Aorta (tissue), 5 donors: Measurements from ENCODE around the gene OR8D2. TPM values are rescaled to one million over a fixed set of nuclear protein-coding genes. Genes with fewer than 3 reads are reported as not detected.

Experiments
- ATAC-seq: fragments of 200-7000 bp; cut with Tn5 transposase; one replicate; pipeline ENCODE4 v1.9.1; 2022; ENCODE audit warnings: moderate library complexity; ENCODE audit not compliant: low FRiP score
- DNase-seq, 2 donors: peaks; one replicate each; pipeline ENCODE4 v3.0.0-alpha.2; 2020
- H3K27ac ChIP-seq, 2 donors: one replicate each; pipeline ENCODE4 v1.5.1; 2013; ENCODE audit warnings: low read length in 2 of 2, mild to moderate bottlenecking in 2 of 2, moderate library complexity in 2 of 2, control low read depth in 1 of 2, inconsistent platforms in 1 of 2, low read depth in 1 of 2
- H3K27me3 ChIP-seq, 2 donors: one replicate each; pipeline ENCODE4 v1.6.1; 2013; ENCODE audit warnings: control low read depth in 1 of 2, low read length in 1 of 2, mild to moderate bottlenecking in 1 of 2, moderate library complexity in 1 of 2; ENCODE audit not compliant: insufficient read depth in 2 of 2, control insufficient read depth in 1 of 2
- H3K36me3 ChIP-seq, 2 donors: one replicate each; pipeline ENCODE4 v1.6.1; 2013; ENCODE audit warnings: control low read depth in 1 of 2, low read length in 1 of 2, mild to moderate bottlenecking in 1 of 2; ENCODE audit not compliant: insufficient read depth in 2 of 2, control insufficient read depth in 1 of 2
- H3K4me1 ChIP-seq, 2 donors: one replicate each; pipeline ENCODE4 v1.6.1; 2013; ENCODE audit warnings: low read length in 2 of 2, control low read depth in 1 of 2, mild to moderate bottlenecking in 1 of 2, moderate library complexity in 1 of 2; ENCODE audit not compliant: insufficient read depth in 2 of 2, control insufficient read depth in 1 of 2
- H3K4me3 ChIP-seq, 2 donors: one replicate each; pipeline ENCODE4 v1.5.1; 2013; ENCODE audit warnings: low read length in 2 of 2, control low read depth in 1 of 2, mild to moderate bottlenecking in 1 of 2
- H3K9me3 ChIP-seq: one replicate; pipeline ENCODE4 v1.6.1; 2013; ENCODE audit warnings: mild to moderate bottlenecking, low read length; ENCODE audit not compliant: control insufficient read depth
- WGBS, 2 donors: extraction: QIAGEN DNeasy Blood & Tissue Kit; methylation state at CpG; one replicate each; pipeline ENCODE4 v1.1.7; 2013; 5-methylcytosine and 5-hydroxymethylcytosine counted together
- intact Hi-C, 2 donors: fragments of 100-400 bp; cut with DNase I; formaldehyde crosslinking; loops; one replicate each; pipeline versions ENCODE4 v1.14.2 to v1.15.0; 2022
- polyA plus RNA-seq, 2 donors: library from polyadenylated mRNA; stranded (reverse); fragments of 200-250 nt; gene quantifications; one replicate each; pipeline ENCODE4 v1.2.3, GENCODE V29; 2013
- total RNA-seq, 2 donors: library from RNA; stranded (reverse); fragmentation: NEBNext Ultra II Directional; extraction: Animal tissue kit (Norgen Biotek cat#: 25700); gene quantifications; one replicate each; pipeline ENCODE4 v1.2.1, GENCODE V29; 2021
- donor health status: healthy with polysubstance abuse.
- donor health status: Bipolar disorder and iron deficiency.
- donor health status: DM: no; HTN: no; CAD: no.
- donor health status: DM: no; HTN: no; CAD: no.
- donor health status: DM: yes; HTN: yes; CAD: no.

The OR8D2 gene
- total and polyA plus RNA-seq, 4 donors = not detected

GRCh38 chr11:124327775-124328174, 7.8 kb upstream of the OR8D2 start:
- intact Hi-C loops = loop anchor here in 1 of 2 donors (10.0 kb wide), 1 partner anchor 243 kb away; no protein-coding TSS in a partner anchor
- H3K4me1 ChIP-seq = no peaks in the 10 kb centered on the region
- no peak overlapping the region for H3K4me3 ChIP-seq
- H3K9me3 ChIP-seq = no peaks in the 10 kb centered on the region
- no peak overlapping the region for H3K27ac ChIP-seq
- ATAC-seq = no peak
- no peaks in the 10 kb centered on the region for H3K36me3 ChIP-seq
- H3K27me3 ChIP-seq = no peaks in the 10 kb centered on the region
- DNase-seq = no peak
- WGBS, 2 donors = 71 to 89% methylated on average over 1 of the region's 1 CpG

- Histone ChIP-seq H3K4me1 (no peaks in the 10 kb centered on the region), H3K9me3 (peaks cover 2% of the 10 kb centered on the region), H3K36me3 (no peaks in the 10 kb centered on the region), H3K27ac (no peak overlapping the region), H3K4me3 (no peak overlapping the region), H3K27me3 (no peaks in the 10 kb centered on the region)
- no peak for ATAC-seq
- DNase-seq = no peak
- 85 to 88% methylated on average over 1 of the region's 1 CpG for WGBS, 2 donors
- intact Hi-C loops = loop anchor here in 1 of 2 donors (10.0 kb wide), 1 partner anchor 238 kb away; no protein-coding TSS in a partner anchor
Observed at GRCh38 chr11:124322356-124322755, 2.4 kb upstream of the OR8D2 start.

GRCh38 chr11:124315052-124315451, 4.9 kb downstream of the OR8D2 start:
- Histone ChIP-seq H3K27ac (no peak overlapping the region), H3K27me3 (no peaks in the 10 kb centered on the region), H3K36me3 (no peaks in the 10 kb centered on the region), H3K4me1 (no peaks in the 10 kb centered on the region), H3K4me3 (no peak overlapping the region), H3K9me3 (no peaks in the 10 kb centered on the region)
- WGBS, 2 donors = 58 to 62% methylated on average over 3 of the region's 3 CpGs
- no peak for DNase-seq
- ATAC-seq = no peak
- intact Hi-C loops = no loop called here

- Histone ChIP-seq H3K27me3 (no peaks in the 10 kb centered on the region), H3K27ac (no peak within 1 kb of the TSS), H3K9me3 (no peaks in the 10 kb centered on the region), H3K4me1 (no peaks in the 10 kb centered on the region), H3K4me3 (no peak within 1 kb of the TSS), H3K36me3 (no peaks in the 10 kb centered on the region)
- intact Hi-C loops = no loop called here
- DNase-seq (no peak), ATAC-seq (no peak)
- WGBS, 2 donors = 78 to 79% methylated on average over 2 of the region's 2 CpGs
Observed at GRCh38 chr11:124313849-124314248, 6.1 kb downstream of the OR8D2 start, which contains the start of gene OR8D1. Gene OR8D1 (minus strand): TSS chr11:124313949. CDS start chr11:124310766, 3,183 bp downstream.

GRCh38 chr11:124313131-124313530, 6.9 kb downstream of the OR8D2 start:
- intact Hi-C loops = no loop called here
- Histone ChIP-seq H3K9me3 (no peaks in the 10 kb centered on the region), H3K36me3 (no peaks in the 10 kb centered on the region), H3K27ac (no peak overlapping the region), H3K4me1 (no peaks in the 10 kb centered on the region), H3K27me3 (no peaks in the 10 kb centered on the region), H3K4me3 (no peak overlapping the region)
- ATAC-seq (no peak), DNase-seq (no peak)
- 74 to 88% methylated on average over 4 of the region's 4 CpGs for WGBS, 2 donors

- Histone ChIP-seq H3K9me3 (no peaks in the 10 kb centered on the region), H3K4me1 (no peaks in the 10 kb centered on the region), H3K4me3 (no peak overlapping the region), H3K36me3 (no peaks in the 10 kb centered on the region), H3K27ac (no peak overlapping the region), H3K27me3 (no peaks in the 10 kb centered on the region)
- ATAC-seq (no peak), DNase-seq (no peak)
- intact Hi-C loops = no loop called here
Observed at GRCh38 chr11:124311670-124312069, 8.3 kb downstream of the OR8D2 start.

GRCh38 chr11:124311269-124311668, 8.7 kb downstream of the OR8D2 start:
- 74 to 80% methylated on average over 5 of the region's 5 CpGs for WGBS, 2 donors
- DNase-seq (no peak), ATAC-seq (no peak)
- Histone ChIP-seq H3K36me3 (no peaks in the 10 kb centered on the region), H3K4me1 (no peaks in the 10 kb centered on the region), H3K27ac (no peak overlapping the region), H3K4me3 (no peak overlapping the region), H3K9me3 (no peaks in the 10 kb centered on the region), H3K27me3 (no peaks in the 10 kb centered on the region)
- intact Hi-C loops = no loop called here

- intact Hi-C loops = no loop called here
- Histone ChIP-seq H3K4me1 (no peaks in the 10 kb centered on the region), H3K27me3 (no peaks in the 10 kb centered on the region), H3K4me3 (no peak overlapping the region), H3K36me3 (no peaks in the 10 kb centered on the region), H3K27ac (no peak overlapping the region), H3K9me3 (no peaks in the 10 kb centered on the region)
- no peak for DNase-seq
- ATAC-seq = no peak
Observed at GRCh38 chr11:124310721-124311120, 9.3 kb downstream of the OR8D2 start.

- no peak for ATAC-seq
- Histone ChIP-seq H3K4me1 (no peaks in the 10 kb centered on the region), H3K36me3 (no peaks in the 10 kb centered on the region), H3K9me3 (no peaks in the 10 kb centered on the region), H3K27ac (no peak overlapping the region), H3K27me3 (no peaks in the 10 kb centered on the region), H3K4me3 (no peak overlapping the region)
- DNase-seq = no peak
- intact Hi-C loops = no loop called here
Observed at GRCh38 chr11:124307093-124307492, 12.9 kb downstream of the OR8D2 start.
